ENCODE data around the gene B3GNT5.

- TF ChIP-seq POLR2A (IDR thresholded peaks at IDR 0.05; ENCODE audit: low read depth, low read length) (no peak), CTCF (IDR thresholded peaks at IDR 0.05; ENCODE audit: extremely low read depth in 1 of 2, insufficient read depth in 1 of 2, low read depth in 1 of 2, low read length in 2 of 2) (no peak), EZH2 (IDR thresholded peaks at IDR 0.05; ENCODE audit: borderline replicate concordance, low read depth, low read length, severe bottlenecking) (no peak), FOS (IDR thresholded peaks at IDR 0.05; ENCODE audit: borderline replicate concordance, insufficient read depth, low read length) (no peak), POLR2AphosphoS5 (IDR thresholded peaks at IDR 0.05; ENCODE audit: insufficient read depth, low read depth, low read length) (no peak), MYC (IDR thresholded peaks at IDR 0.05; ENCODE audit: low read depth, low read length) (no peak), MAX (IDR thresholded peaks at IDR 0.05; ENCODE audit: insufficient read depth, insufficient read length) (no peak)
These were observed 42.7 kb upstream of the B3GNT5 start for GRCh38 chr3:183210341-183210740.
